Parietal lobe (tissue), 1 donor: Measurements from ENCODE around the gene MRPL20. TPM values are rescaled to one million over a fixed set of nuclear protein-coding genes. Genes with fewer than 3 reads are reported as not detected.

Experiments used
- total RNA-seq: library from RNA; depleted of rRNA; stranded (reverse); fragments of >200 nt; gene quantifications from one replicate; pipeline ENCODE4 v1.2.3, GENCODE V29; 2014

Gene MRPL20
- 49.5 TPM for total RNA-seq

GRCh38 chr1:1406821-1407635 lies at the start of gene MRPL20:
Gene MRPL20, minus strand, starts transcription at chr1:1407293. Its CDS starts 76 bp downstream, at chr1:1407217.

GRCh38 chr1:1449099-1449739 lies 42.1 kb upstream of the MRPL20 start, which contains the start of gene ATAD3C:
Gene ATAD3C, plus strand, starts transcription at chr1:1449689. Its CDS starts 995 bp downstream, at chr1:1450684.

GRCh38 chr1:1435106-1435903 lies 28.2 kb upstream of the MRPL20 start, which contains the start of gene VWA1:
Gene VWA1, plus strand, starts transcription at chr1:1435690. Its CDS starts 59 bp downstream, at chr1:1435749.

GRCh38 chr1:1421147-1421906 lies 14.2 kb upstream of the MRPL20 start, which contains the start of gene ANKRD65:
Gene ANKRD65, minus strand, starts transcription at chr1:1421276. Its CDS starts 271 bp downstream, at chr1:1421005.

GRCh38 chr1:1399187-1399871 lies 7.8 kb downstream of the MRPL20 start, which contains the start of gene CCNL2:
Gene CCNL2, minus strand, starts transcription at chr1:1399335. Its CDS starts 29 bp downstream, at chr1:1399306.

GRCh38 chr1:1374929-1375662 lies 32.0 kb downstream of the MRPL20 start, which contains the start of gene AURKAIP1:
Gene AURKAIP1, minus strand, starts transcription at chr1:1375207. Its CDS starts 451 bp downstream, at chr1:1374756.

GRCh38 chr1:1358433-1359271 lies 48.4 kb downstream of the MRPL20 start, which contains the start of gene MXRA8:
Gene MXRA8, minus strand, starts transcription at chr1:1358555. Its CDS starts 51 bp downstream, at chr1:1358504.

Other genes starting within 250 kb of the MRPL20 start
- gene TTLL10, start 233.4 kb downstream of the MRPL20 start, total RNA-seq: not detected
- not detected for gene TNFRSF18, start 200.7 kb downstream of the MRPL20 start, total RNA-seq
- gene TNFRSF4, start 193.1 kb downstream of the MRPL20 start, total RNA-seq: not detected
- gene SDF4, start 175.3 kb downstream of the MRPL20 start, total RNA-seq: 34.4 TPM
- 24.7 TPM for gene B3GALT6, start 175.1 kb downstream of the MRPL20 start, total RNA-seq
- gene C1QTNF12, start 160.6 kb downstream of the MRPL20 start, total RNA-seq: not detected
- gene UBE2J2, start 133.4 kb downstream of the MRPL20 start, total RNA-seq: 52.0 TPM
- gene SCNN1D, start 126.9 kb downstream of the MRPL20 start, total RNA-seq: 4.4 TPM
- gene ACAP3, start 99.4 kb downstream of the MRPL20 start, total RNA-seq: 202 TPM
- 10.0 TPM for gene PUSL1, start 98.7 kb downstream of the MRPL20 start, total RNA-seq
- gene INTS11, start 82.6 kb downstream of the MRPL20 start, total RNA-seq: 69.2 TPM
- gene CPTP, start 82.5 kb downstream of the MRPL20 start, total RNA-seq: 16.3 TPM
- gene TAS1R3, start 76.0 kb downstream of the MRPL20 start, total RNA-seq: 1.6 TPM
- 80.1 TPM for gene DVL1, start 57.9 kb downstream of the MRPL20 start, total RNA-seq
- 9.1 TPM for gene MXRA8, start 48.7 kb downstream of the MRPL20 start, total RNA-seq
- gene AURKAIP1, start 32.1 kb downstream of the MRPL20 start, total RNA-seq: 27.2 TPM
- gene CCNL2, start 8.0 kb downstream of the MRPL20 start, total RNA-seq: 262 TPM
- 1.6 TPM for gene ANKRD65, start 14.0 kb upstream of the MRPL20 start, total RNA-seq
- 4.1 TPM for gene VWA1, start 28.4 kb upstream of the MRPL20 start, total RNA-seq
- not detected for gene ATAD3C, start 42.4 kb upstream of the MRPL20 start, total RNA-seq
- gene ATAD3B, start 64.5 kb upstream of the MRPL20 start, total RNA-seq: 22.5 TPM
- 13.5 TPM for gene ATAD3A, start 104.9 kb upstream of the MRPL20 start, total RNA-seq
- 20.3 TPM for gene TMEM240, start 133.3 kb upstream of the MRPL20 start, total RNA-seq
- 45.4 TPM for gene SSU72, start 167.6 kb upstream of the MRPL20 start, total RNA-seq
- gene FNDC10, start 192.8 kb upstream of the MRPL20 start, total RNA-seq: 2.2 TPM
- 67.6 TPM for gene MIB2, start 208.2 kb upstream of the MRPL20 start, total RNA-seq
- 0.63 TPM for gene MMP23B, start 224.9 kb upstream of the MRPL20 start, total RNA-seq